H7 (cell line): ENCODE measurements around the gene DDN. TPM values are rescaled to one million over a fixed set of nuclear protein-coding genes. Genes with fewer than 3 reads are reported as not detected.

Source experiments
- DNase-seq: peaks from one replicate; pipeline ENCODE4 v3.0.0; 2012
- H3K27me3 ChIP-seq: 2 replicates; pipeline ENCODE4 v1.6.0; 2011; ENCODE audit warnings: mild to moderate bottlenecking, low read length; ENCODE audit not compliant: control insufficient read depth, insufficient read depth
- H3K36me3 ChIP-seq: replicated peaks from 2 replicates; pipeline ENCODE4 v1.5.1; 2011; ENCODE audit warnings: low read length; ENCODE audit not compliant: control insufficient read depth, insufficient read depth
- H3K4me3 ChIP-seq: 2 replicates; pipeline ENCODE4 v1.5.1; 2011; ENCODE audit warnings: low read depth, mild to moderate bottlenecking, control low read depth, low read length, moderate library complexity; ENCODE audit not compliant: insufficient read depth
- total RNA-seq: library from RNA; depleted of rRNA; stranded (reverse); fragments of >200 nt; shearing (Covaris generic); gene quantifications from 2 replicates; pipeline ENCODE4 v1.2.3, GENCODE V29; 2014

Gene DDN
- total RNA-seq, 1 experiment from 2014 or later: 0.10 TPM

DNA sequence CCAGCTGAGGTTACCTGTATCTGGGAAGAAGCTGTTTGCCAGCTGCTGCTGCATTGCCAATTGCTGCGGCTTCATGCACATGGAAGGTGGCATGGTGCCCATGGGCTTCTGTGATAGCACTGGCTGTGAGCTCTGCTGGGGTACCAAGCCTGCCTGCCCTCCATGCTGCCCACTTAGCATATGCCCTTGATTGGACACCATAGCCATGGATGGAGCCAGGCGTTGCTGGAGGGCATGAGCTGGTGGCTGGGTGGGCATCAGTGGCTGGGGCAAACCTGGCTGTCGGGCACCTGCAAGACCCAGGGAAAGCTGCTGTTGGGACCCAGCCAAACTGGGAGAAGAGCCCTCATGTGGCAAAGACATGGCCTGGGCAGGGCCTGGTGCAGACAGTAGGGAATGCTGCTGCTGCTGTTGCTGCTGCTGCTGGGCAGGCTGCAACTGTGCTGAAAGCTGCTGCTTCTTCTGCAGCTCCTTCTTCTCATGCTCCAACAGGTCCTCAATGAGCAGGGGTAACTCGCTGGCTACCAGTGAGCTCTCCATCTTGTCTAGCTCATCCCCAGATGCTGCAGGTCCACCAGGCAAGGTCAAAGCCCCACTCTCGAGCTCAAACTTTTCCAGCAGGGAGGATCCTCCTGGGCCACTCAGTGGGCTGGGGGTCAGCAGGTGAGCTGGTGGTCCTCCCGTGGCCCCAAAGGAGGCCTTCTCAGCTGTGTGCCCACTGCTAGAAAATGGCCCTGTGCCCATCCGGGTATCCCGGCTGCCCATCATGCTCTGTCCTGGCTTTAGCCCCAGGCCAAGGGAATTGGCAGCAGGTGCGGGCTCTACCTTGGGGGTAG lies 38.2 kb upstream of the DDN start:
- peaks cover 73% of the 10 kb centered on the region for H3K36me3 ChIP-seq

DNA sequence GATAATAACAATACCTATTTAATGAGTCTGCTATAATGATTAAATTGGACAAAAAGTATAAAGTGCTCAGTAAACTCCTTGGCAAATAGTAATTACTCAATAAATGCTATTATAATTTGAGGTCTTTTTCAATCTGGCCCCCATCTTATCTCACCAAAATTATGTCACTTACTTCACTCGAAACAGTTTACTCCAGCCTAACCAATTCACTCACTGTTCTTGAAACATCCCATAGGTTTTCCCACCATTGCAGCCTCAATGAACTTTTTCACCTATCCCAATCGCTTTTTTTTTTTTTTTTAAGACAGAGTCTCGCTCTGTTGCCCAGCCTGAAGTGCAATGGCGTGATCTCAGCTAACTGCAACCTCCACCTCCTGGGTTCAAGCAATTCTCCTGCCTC lies 36.9 kb upstream of the DDN start:
- no peak overlapping the region for H3K4me3 ChIP-seq
- H3K27me3 ChIP-seq: no peaks in the 10 kb centered on the region
- DNase-seq: no peak
- peaks cover 74% of the 10 kb centered on the region for H3K36me3 ChIP-seq

More for the DNA sequence above, 38.2 kb upstream of the DDN start:
- DNase-seq: no peak
- Histone ChIP-seq H3K27me3 (no peaks in the 10 kb centered on the region), H3K4me3 (no peak overlapping the region)

GRCh38 chr12:49034286-49034622 lies 35.1 kb upstream of the DDN start:
- no peak for DNase-seq
- Histone ChIP-seq H3K27me3 (no peaks in the 10 kb centered on the region), H3K36me3 (peaks cover 73% of the 10 kb centered on the region), H3K4me3 (no peak overlapping the region)

GRCh38 chr12:49033611-49034285 lies 34.6 kb upstream of the DDN start:
- no peak for DNase-seq
- H3K36me3 ChIP-seq: peaks cover 72% of the 10 kb centered on the region

GRCh38 chr12:49032679-49033447 lies 33.7 kb upstream of the DDN start:
- no peaks in the 10 kb centered on the region for H3K27me3 ChIP-seq
- no peak overlapping the region for H3K4me3 ChIP-seq
- H3K36me3 ChIP-seq: peaks cover 75% of the 10 kb centered on the region
- no peak for DNase-seq

More at GRCh38 chr12:49033611-49034285, 34.6 kb upstream of the DDN start:
- H3K27me3 ChIP-seq: no peaks in the 10 kb centered on the region
- no peak overlapping the region for H3K4me3 ChIP-seq

- H3K36me3 ChIP-seq: peaks cover 72% of the 10 kb centered on the region
- no peak for DNase-seq
- no peak overlapping the region for H3K4me3 ChIP-seq
- H3K27me3 ChIP-seq: no peaks in the 10 kb centered on the region
Observed at GRCh38 chr12:49032276-49032675, 33.1 kb upstream of the DDN start.

- H3K4me3 ChIP-seq: no peak overlapping the region
- DNase-seq: no peak
- H3K36me3 ChIP-seq: peaks cover 68% of the 10 kb centered on the region
- H3K27me3 ChIP-seq: no peaks in the 10 kb centered on the region
Observed at GRCh38 chr12:49031573-49032161, 32.5 kb upstream of the DDN start.

GRCh38 chr12:49030714-49031572 lies 31.8 kb upstream of the DDN start:
- peak; percentile 49 for DNase-seq
- Histone ChIP-seq H3K4me3 (no peak overlapping the region), H3K27me3 (no peaks in the 10 kb centered on the region), H3K36me3 (peaks cover 72% of the 10 kb centered on the region)

DNA sequence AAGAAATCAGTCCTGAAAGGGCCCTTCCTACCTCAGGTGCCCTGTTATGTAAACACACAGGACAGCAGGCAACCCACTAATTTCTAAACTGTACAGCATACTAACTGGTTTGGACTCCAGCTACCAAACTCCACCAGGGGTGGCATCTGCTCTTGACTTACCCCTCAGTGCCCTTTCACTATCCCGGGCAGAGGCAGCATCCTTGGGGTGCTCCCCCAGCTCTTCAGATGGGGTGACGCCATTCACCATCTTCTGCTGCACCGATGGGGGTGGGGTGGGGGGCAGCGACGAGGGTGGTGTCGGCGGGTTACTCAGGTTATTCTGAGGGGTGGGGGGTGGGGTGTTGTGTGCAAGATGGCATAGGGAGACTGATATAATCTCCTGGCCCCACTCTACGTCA lies 30.9 kb upstream of the DDN start:
- Histone ChIP-seq H3K36me3 (peaks cover 73% of the 10 kb centered on the region), H3K4me3 (no peak overlapping the region)

GRCh38 chr12:49028666-49029275 lies 29.6 kb upstream of the DDN start:
- DNase-seq: peak; percentile 28
- Histone ChIP-seq H3K27me3 (no peaks in the 10 kb centered on the region), H3K4me3 (no peak overlapping the region), H3K36me3 (peaks cover 71% of the 10 kb centered on the region)

More for the DNA sequence above, 30.9 kb upstream of the DDN start:
- DNase-seq: peak; percentile 48
- H3K27me3 ChIP-seq: no peaks in the 10 kb centered on the region

DNA sequence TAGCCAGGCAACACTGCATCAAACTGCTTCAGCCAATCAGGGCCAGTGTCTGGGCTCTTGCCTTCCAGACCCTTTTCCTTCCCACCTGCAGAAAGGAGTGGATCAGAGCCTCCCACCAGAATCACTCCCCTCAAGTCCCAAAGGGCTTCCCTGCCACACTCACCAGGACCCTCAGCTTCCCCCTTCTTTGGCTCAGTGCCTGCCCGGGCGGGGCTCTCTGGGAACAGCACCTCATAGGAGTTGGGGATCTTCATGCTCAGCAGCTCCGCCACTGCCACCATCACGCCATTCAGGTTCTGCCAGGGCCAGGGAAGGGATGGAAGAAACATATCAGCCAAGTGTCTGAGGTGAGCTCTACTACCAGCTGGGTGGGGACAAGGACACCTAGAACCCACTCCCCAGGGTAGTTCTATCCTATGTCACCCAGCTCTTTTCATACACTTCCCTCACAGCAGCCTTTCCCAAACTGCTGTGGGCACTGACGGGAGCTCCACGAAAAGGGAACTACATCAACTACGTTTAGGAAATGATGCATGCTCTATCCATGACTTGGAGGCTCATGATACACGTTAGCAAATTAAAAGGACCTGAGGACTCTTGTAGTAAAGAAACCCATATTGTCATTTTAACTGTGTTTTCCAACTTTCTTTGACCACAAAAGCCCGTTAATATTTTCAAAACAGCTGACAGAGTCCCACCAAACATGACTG lies 28.8 kb upstream of the DDN start:
- Histone ChIP-seq H3K27me3 (no peaks in the 10 kb centered on the region), H3K36me3 (peaks cover 70% of the 10 kb centered on the region), H3K4me3 (no peak overlapping the region)
- peak; percentile 30 for DNase-seq

- peaks cover 66% of the 10 kb centered on the region for H3K36me3 ChIP-seq
- H3K27me3 ChIP-seq: no peaks in the 10 kb centered on the region
- no peak overlapping the region for H3K4me3 ChIP-seq
- DNase-seq: peak; percentile 48
Observed at GRCh38 chr12:49026678-49027480, 27.7 kb upstream of the DDN start.
